PC-3 (cell line): ENCODE measurements around the gene MRPL43. TPM values are rescaled to one million over a fixed set of nuclear protein-coding genes. Genes with fewer than 3 reads are reported as not detected.

Source experiments
- ATAC-seq: fragments of 200-7000 bp; cut with Tn5 transposase; 2 replicates; pipeline ENCODE4 v1.9.1; 2020; ENCODE audit warnings: mild to moderate bottlenecking, moderate library complexity
- BruUV-seq: library from RNA; stranded (reverse); fragments of 400-500 nt; replicated peaks from 2 replicates; lab custom pipeline; 2021; lab: Mats Ljungman, UMichigan
- CTCF ChIA-PET: fragments of 300-600 bp; sonication (Branson Sonifier 250); formaldehyde crosslinking; loops from one replicate; lab custom pipeline; 2022; ENCODE audit warnings: antibody characterized with exemption; lab: Charles Lee
- POLR2A ChIA-PET: fragments of 300-600 bp; sonication (Branson Sonifier 250); formaldehyde crosslinking; loops from one replicate; lab custom pipeline; 2022; ENCODE audit warnings: antibody characterized with exemption; ENCODE audit not compliant: unreplicated experiment; lab: Charles Lee
- DNase-seq: peaks from one replicate; pipeline ENCODE4 v3.0.0-alpha.2; 2015
- H2AFZ ChIP-seq: fragments of 300-600 bp; sonication (generic); 2 replicates; pipeline ENCODE4 v1.6.0; 2016; ENCODE audit warnings: antibody characterized with exemption, low read length
- H3F3A ChIP-seq: fragments of 300-600 bp; sonication (generic); one replicate; pipeline ENCODE4 v1.6.0; 2017; ENCODE audit warnings: antibody characterized with exemption, low read length, control low read depth, mild to moderate bottlenecking; ENCODE audit not compliant: unreplicated experiment
- H3K27ac ChIP-seq: fragments of 300-600 bp; sonication (generic); 2 replicates; pipeline ENCODE4 v1.5.1; 2016; ENCODE audit warnings: mild to moderate bottlenecking, low read length
- H3K27me3 ChIP-seq: fragments of 300-600 bp; sonication (generic); 2 replicates; pipeline ENCODE4 v1.6.1; 2016; ENCODE audit warnings: low read length, mixed read lengths
- H3K36me3 ChIP-seq: fragments of 300-600 bp; sonication (generic); 2 replicates; pipeline ENCODE4 v1.6.1; 2016; ENCODE audit warnings: low read depth, mixed run types, low read length, mixed read lengths
- H3K4me1 ChIP-seq: fragments of 300-600 bp; sonication (generic); 2 replicates; pipeline ENCODE4 v1.5.1; 2016; ENCODE audit warnings: low read length; ENCODE audit not compliant: insufficient read depth
- H3K4me2 ChIP-seq: fragments of 300-600 bp; sonication (generic); 2 replicates; pipeline ENCODE4 v1.6.0; 2016; ENCODE audit warnings: low read length
- H3K4me3 ChIP-seq: fragments of 300-600 bp; sonication (generic); 2 replicates; pipeline ENCODE4 v1.5.1; 2016; ENCODE audit warnings: mild to moderate bottlenecking, low read length, mixed read lengths
- H3K79me2 ChIP-seq: fragments of 300-600 bp; sonication (generic); 2 replicates; pipeline ENCODE4 v1.6.1; 2017; ENCODE audit warnings: low read length, mixed read lengths
- H3K9ac ChIP-seq: fragments of 300-600 bp; sonication (generic); 2 replicates; pipeline ENCODE4 v1.6.0; 2016; ENCODE audit warnings: mild to moderate bottlenecking, low read length
- H3K9me2 ChIP-seq: fragments of 300-600 bp; sonication (generic); replicated peaks from 2 replicates; pipeline ENCODE4 v1.6.1; 2016; ENCODE audit warnings: mixed run types, low read length, mixed read lengths
- H3K9me3 ChIP-seq: fragments of 300-600 bp; sonication (generic); 2 replicates; pipeline ENCODE4 v1.6.1; 2016; ENCODE audit warnings: low read length, mixed read lengths
- H4K20me1 ChIP-seq: fragments of 300-600 bp; sonication (generic); 2 replicates; pipeline ENCODE4 v1.6.1; 2016; ENCODE audit warnings: low read length, mixed read lengths
- EZH2 ChIP-seq: fragments of 300-600 bp; sonication (generic); IDR thresholded peaks from one replicate; pipeline ENCODE4 v1.6.1; 2017; ENCODE audit warnings: antibody characterized with exemption, mild to moderate bottlenecking, low read length; ENCODE audit not compliant: unreplicated experiment
- EZH2phosphoT487 ChIP-seq: fragments of 300-600 bp; sonication (generic); IDR thresholded peaks from 2 replicates; pipeline ENCODE4 v1.6.1; 2018; ENCODE audit warnings: mild to moderate bottlenecking, antibody characterized with exemption, low read length, borderline replicate concordance
- intact Hi-C: fragments of 100-400 bp; cut with micrococcal nuclease; formaldehyde crosslinking; loops from 2 replicates; pipeline ENCODE4 v1.9.0; 2023
- total RNA-seq: library from RNA; depleted of rRNA; stranded (reverse); fragments of >200 nt; gene quantifications from 2 replicates; pipeline ENCODE4 v1.2.3, GENCODE V29; 2014
- TF ChIP-seq, protein P1 (sequence below): fragments of 300-600 bp; sonication (generic); conservative IDR thresholded peaks from 2 replicates; pipeline ENCODE4 v1.5.1; 2017; ENCODE audit warnings: antibody characterized with exemption, low read depth, mild to moderate bottlenecking, low read length

The MRPL43 gene
- total RNA-seq, 1 experiment from 2014 or later, result 81.0 TPM

GRCh38 chr10:100979791-100980272 lies 7.5 kb downstream of the MRPL43 start:
- Histone ChIP-seq H3K4me1 (0 out of 2 replicates have a peak, but pooled peaks cover 7% of the 10 kb centered on the region), H3K4me3 (no peak overlapping the region), H3K36me3 (no peaks in the 10 kb centered on the region), H3F3A (no peaks in the 10 kb centered on the region), H2AFZ (no peak overlapping the region), H3K27me3 (no peaks in the 10 kb centered on the region), H3K9me2 (no peaks in the 10 kb centered on the region), H3K9ac (no peak overlapping the region), H3K79me2 (no peaks in the 10 kb centered on the region), H4K20me1 (no peaks in the 10 kb centered on the region), H3K27ac (no peak overlapping the region), H3K4me2 (no peak overlapping the region), H3K9me3 (no peaks in the 10 kb centered on the region)
- TF ChIP-seq EZH2 (no peak), EZH2phosphoT487 (no peak)
- TF ChIP-seq, protein P1, sequence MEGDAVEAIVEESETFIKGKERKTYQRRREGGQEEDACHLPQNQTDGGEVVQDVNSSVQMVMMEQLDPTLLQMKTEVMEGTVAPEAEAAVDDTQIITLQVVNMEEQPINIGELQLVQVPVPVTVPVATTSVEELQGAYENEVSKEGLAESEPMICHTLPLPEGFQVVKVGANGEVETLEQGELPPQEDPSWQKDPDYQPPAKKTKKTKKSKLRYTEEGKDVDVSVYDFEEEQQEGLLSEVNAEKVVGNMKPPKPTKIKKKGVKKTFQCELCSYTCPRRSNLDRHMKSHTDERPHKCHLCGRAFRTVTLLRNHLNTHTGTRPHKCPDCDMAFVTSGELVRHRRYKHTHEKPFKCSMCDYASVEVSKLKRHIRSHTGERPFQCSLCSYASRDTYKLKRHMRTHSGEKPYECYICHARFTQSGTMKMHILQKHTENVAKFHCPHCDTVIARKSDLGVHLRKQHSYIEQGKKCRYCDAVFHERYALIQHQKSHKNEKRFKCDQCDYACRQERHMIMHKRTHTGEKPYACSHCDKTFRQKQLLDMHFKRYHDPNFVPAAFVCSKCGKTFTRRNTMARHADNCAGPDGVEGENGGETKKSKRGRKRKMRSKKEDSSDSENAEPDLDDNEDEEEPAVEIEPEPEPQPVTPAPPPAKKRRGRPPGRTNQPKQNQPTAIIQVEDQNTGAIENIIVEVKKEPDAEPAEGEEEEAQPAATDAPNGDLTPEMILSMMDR, result no peak
- POLR2A ChIA-PET, result no interaction called here
- intact Hi-C loops, result no loop called here
- CTCF ChIA-PET, result no interaction called here
- ATAC-seq (no peak), DNase-seq (no peak)
- no TSS peak for BruUV-seq

DNA sequence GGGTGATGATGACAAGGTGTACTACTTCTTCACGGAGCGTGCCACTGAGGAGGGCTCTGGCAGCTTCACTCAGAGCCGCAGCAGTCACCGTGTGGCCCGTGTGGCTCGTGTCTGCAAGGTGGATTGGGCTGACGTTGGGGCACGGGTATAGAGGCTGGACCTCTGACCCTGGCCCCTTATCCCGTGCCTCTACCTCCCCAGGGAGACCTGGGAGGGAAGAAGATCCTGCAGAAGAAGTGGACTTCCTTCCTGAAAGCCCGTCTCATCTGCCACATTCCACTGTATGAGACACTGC lies 8.4 kb downstream of the MRPL43 start:
- ATAC-seq (no peak), DNase-seq (no peak)
- Histone ChIP-seq H4K20me1 (no peaks in the 10 kb centered on the region), H3K27me3 (no peaks in the 10 kb centered on the region), H3K9me3 (no peaks in the 10 kb centered on the region), H3K4me3 (no peak overlapping the region), H3K27ac (no peak overlapping the region), H3K4me1 (0 out of 2 replicates have a peak, but pooled peaks cover 7% of the 10 kb centered on the region), H2AFZ (no peak overlapping the region), H3F3A (no peaks in the 10 kb centered on the region), H3K36me3 (no peaks in the 10 kb centered on the region), H3K4me2 (no peak overlapping the region), H3K9ac (no peak overlapping the region), H3K9me2 (no peaks in the 10 kb centered on the region), H3K79me2 (no peaks in the 10 kb centered on the region)
- TF ChIP-seq, protein P1, result no peak
- TF ChIP-seq EZH2 (no peak), EZH2phosphoT487 (no peak)
- POLR2A ChIA-PET, result no interaction called here
- intact Hi-C loops, result no loop called here
- CTCF ChIA-PET, result no interaction called here
- no TSS peak for BruUV-seq

GRCh38 chr10:100978121-100978900 lies 9.0 kb downstream of the MRPL43 start:
- Histone ChIP-seq H3K9ac (no peak overlapping the region), H3K27ac (no peak overlapping the region), H3K9me2 (no peaks in the 10 kb centered on the region), H3K4me1 (0 out of 2 replicates have a peak, but pooled peaks cover 7% of the 10 kb centered on the region), H2AFZ (no peak overlapping the region), H3K79me2 (no peaks in the 10 kb centered on the region), H4K20me1 (no peaks in the 10 kb centered on the region), H3K9me3 (no peaks in the 10 kb centered on the region), H3F3A (no peaks in the 10 kb centered on the region), H3K4me3 (no peak overlapping the region), H3K36me3 (no peaks in the 10 kb centered on the region), H3K4me2 (no peak overlapping the region), H3K27me3 (no peaks in the 10 kb centered on the region)
- CTCF ChIA-PET, result no interaction called here
- no peak for DNase-seq
- TF ChIP-seq EZH2 (no peak), EZH2phosphoT487 (no peak)
- TF ChIP-seq, protein P1, result no peak
- BruUV-seq, result no TSS peak
- intact Hi-C loops, result no loop called here
- no peak for ATAC-seq
- POLR2A ChIA-PET, result no interaction called here
